Hepatocyte (in vitro differentiated cells): ENCODE results near the gene CSMD2.

Source experiments
- EZH2phosphoT487 ChIP-seq: fragments of 200-600 bp; sonication (generic); IDR thresholded peaks from one replicate; pipeline ENCODE4 v1.6.1; 2018; ENCODE audit warnings: antibody characterized with exemption, mild to moderate bottlenecking, low read depth, moderate library complexity; ENCODE audit not compliant: unreplicated experiment, severe bottlenecking
- TF ChIP-seq, protein P1 (sequence below): fragments of 200-600 bp; sonication (generic); IDR thresholded peaks from 2 replicates; pipeline ENCODE4 v1.5.1; 2016; ENCODE audit warnings: antibody characterized with exemption, mild to moderate bottlenecking; ENCODE audit not compliant: poor library complexity

GRCh38 chr1:33738976-33739375 is 426.1 kb downstream of the CSMD2 start:
- TF ChIP-seq, protein P1, sequence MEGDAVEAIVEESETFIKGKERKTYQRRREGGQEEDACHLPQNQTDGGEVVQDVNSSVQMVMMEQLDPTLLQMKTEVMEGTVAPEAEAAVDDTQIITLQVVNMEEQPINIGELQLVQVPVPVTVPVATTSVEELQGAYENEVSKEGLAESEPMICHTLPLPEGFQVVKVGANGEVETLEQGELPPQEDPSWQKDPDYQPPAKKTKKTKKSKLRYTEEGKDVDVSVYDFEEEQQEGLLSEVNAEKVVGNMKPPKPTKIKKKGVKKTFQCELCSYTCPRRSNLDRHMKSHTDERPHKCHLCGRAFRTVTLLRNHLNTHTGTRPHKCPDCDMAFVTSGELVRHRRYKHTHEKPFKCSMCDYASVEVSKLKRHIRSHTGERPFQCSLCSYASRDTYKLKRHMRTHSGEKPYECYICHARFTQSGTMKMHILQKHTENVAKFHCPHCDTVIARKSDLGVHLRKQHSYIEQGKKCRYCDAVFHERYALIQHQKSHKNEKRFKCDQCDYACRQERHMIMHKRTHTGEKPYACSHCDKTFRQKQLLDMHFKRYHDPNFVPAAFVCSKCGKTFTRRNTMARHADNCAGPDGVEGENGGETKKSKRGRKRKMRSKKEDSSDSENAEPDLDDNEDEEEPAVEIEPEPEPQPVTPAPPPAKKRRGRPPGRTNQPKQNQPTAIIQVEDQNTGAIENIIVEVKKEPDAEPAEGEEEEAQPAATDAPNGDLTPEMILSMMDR, result no peak
- TF ChIP-seq EZH2phosphoT487, result no peak
